ENCODE results near the gene NOXO1.

NOXO1 gene

DNA sequence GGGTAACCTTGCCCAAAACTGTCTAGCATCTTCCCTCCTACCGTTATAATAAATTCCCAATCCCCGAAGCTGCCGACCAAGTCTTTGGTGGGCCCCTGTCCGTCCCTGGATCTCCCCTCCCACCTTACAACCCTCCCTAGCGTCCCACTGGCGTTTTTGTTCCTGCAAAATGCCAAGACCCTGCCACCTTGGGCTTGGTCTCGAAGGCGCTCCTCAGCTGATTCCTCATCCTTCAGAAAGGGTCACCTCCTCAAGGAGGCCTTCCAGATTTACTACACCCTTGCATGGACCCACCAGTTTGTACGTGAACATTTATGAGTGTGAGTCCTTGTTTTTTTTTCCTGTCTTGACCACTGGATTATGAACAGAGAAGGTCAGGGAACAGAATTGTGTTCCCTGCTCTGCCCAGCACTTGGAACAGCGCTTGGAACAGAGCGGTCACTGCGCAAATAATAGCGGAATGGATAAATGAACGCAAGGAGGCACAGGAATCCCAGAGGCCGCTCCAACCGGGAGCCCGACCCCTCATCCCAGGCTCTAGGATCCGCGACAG, 1.8 kb upstream of the NOXO1 start:
- H3K4me3 ChIP-seq (ENCODE audit: low read depth, low read length), result peak overlapping the region; percentile 66
- DNase-seq (ENCODE audit: low read depth), result no peak
- TF ChIP-seq CTCF (IDR thresholded peaks at IDR 0.05; ENCODE audit: low read depth, low read length, missing control alignments), result no peak

DNA sequence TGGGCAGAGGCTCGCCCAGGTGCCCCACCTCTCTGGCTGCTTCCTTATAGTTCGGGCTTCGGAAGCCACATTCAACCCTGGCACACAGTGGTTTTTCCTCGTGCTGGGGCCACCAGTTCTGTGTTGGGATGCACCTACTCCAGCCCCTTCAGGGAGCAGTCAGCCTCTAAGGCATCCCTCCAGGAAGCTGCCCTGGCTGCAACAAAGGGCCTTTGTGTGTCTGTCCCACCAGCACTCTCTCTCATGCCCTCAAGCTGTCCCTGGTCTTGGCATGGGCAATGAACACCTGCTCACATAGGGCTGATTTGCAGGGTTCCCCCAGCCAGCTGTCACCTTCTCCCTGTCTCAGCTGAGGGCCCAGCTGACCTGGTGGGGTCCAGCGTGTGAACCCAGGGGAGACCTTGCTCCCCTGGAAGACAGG, 754 bp upstream of the NOXO1 start:
- DNase-seq (ENCODE audit: low read depth), result no peak
- no peak overlapping the region for H3K4me3 ChIP-seq (ENCODE audit: low read depth, low read length)
- TF ChIP-seq CTCF (IDR thresholded peaks at IDR 0.05; ENCODE audit: low read depth, low read length, missing control alignments), result no peak

DNA sequence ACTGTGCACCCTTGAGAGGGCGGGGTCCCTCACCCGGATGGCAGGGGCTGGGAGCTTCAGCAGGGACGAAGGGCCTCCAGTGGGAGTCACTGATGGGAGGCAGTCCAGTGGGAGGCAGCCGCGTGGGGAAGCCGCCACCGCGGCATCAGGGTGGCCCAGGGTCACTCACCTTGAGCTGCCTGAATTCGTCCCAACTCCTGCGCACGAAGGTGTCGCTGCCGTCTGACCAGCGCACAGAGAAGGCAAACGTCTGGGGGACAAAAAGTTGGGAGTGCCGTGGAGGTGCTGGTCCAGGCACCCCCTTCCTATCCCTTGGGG, 540 bp downstream of the NOXO1 start:
- H3K4me3 ChIP-seq (ENCODE audit: low read depth, low read length), result no peak overlapping the region
- TF ChIP-seq CTCF (IDR thresholded peaks at IDR 0.05; ENCODE audit: low read depth, low read length, missing control alignments), result no peak
- DNase-seq (ENCODE audit: low read depth), result no peak

DNA sequence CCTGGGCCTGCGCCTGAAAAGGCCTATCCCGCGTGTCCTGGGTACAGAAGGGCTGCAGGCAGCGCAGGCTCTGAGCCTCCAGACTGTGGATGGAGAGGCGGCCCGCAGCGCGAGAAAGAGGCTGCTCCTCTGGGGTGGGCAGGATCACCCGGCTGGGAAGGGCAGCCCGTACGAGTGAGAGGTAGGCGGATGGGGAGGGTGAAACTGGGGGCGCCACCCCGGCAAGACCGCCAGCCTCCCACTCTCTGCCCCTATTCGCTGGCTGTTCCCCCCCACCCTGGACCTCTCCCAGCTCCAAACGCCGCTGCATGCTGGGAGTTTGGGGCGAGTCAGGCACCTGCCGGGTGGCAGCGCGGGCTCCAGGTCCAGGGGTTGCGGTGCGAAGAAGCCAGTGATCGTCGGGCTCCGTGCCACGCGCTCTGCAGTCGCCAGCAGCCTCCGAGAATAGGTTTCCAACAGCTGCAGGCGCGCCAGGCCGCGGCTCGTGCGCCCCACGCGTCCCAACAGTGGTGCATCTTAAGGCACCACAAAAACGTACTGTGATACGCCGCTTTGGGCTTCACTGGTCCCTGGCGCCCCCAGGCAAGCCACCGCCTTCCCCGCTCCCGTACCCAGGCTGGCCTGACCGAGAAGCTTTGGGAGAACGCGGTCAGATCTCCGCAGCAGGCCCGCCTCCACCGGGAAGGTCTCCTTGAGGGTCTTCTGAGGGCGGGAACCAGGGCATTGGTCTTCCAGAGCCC, 1.1 kb downstream of the NOXO1 start:
- H3K4me3 ChIP-seq (ENCODE audit: low read depth, low read length), result no peak overlapping the region
- no peak for TF ChIP-seq CTCF (IDR thresholded peaks at IDR 0.05; ENCODE audit: low read depth, low read length, missing control alignments)
- DNase-seq (ENCODE audit: low read depth), result no peak

DNA sequence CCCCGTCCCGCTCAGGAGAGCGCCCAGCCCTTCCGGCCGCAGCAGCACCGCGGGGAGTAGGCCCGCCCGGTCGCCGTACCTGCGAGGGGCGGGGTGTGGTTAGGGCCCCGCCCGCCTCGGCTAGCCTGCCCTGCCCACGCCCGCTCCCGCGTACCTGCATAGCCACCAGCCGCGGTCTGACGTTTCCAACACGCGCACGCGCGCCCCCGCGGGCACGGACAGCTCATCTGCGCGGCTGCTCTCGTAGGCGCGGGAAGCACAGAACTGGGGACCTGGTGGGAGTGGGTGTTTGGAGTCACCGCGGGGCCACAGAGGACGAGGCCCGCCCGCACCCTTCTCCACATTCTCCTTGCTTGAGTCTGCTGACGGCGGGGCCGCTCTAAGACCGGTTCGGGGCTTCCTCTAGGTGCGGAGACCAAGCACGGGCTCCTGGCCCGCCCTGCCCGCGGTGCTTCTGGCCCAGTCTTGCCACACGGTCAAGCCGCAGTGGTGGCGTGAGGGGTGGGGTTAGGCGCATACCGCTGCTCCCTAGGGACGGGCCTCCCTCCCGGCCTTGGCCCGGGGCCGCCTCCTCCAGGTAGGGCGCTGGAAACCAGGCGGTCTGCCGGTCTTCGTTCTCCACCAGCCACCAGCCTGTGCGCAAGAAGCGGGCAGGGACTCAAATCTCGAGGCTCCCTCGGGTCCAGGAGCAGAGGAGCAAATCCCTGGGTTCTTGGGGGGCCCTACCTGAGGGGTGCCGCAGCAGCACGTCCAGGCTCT, 1.8 kb downstream of the NOXO1 start:
- DNase-seq (ENCODE audit: low read depth), result no peak
- no peak for TF ChIP-seq CTCF (IDR thresholded peaks at IDR 0.05; ENCODE audit: low read depth, low read length, missing control alignments)
- H3K4me3 ChIP-seq (ENCODE audit: low read depth, low read length), result no peak overlapping the region

DNA sequence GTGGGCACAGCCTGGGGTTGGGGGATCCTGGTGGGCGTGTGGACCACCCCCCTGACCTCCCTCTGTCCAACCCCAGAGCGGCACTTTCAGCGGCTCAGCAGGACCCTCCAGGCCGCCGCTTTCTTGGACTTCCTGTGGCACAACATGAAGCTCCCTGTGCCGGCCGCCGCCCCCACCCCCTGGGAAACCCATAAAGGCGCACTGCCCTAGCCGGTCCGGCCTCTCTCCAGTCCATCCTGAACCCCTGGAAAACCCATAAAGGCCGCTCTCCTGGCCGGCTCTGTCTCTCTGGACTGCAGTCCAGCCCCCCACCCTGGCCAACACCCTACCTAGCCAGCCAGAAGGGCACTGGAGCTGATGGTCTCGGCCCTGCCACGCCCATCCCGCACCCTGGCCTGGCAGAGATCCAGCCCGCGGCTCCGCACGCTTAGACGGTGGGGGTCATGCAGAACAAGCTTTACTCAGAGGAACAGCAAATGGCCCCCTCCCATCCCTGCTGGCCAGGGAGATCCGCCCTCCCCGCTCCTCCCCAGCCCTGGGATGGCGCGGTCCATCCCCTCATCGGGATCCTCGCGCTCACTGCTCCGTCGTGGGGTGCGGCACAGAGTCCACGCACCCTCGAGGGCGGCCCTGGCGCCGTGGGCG, 2.7 kb downstream of the NOXO1 start:
- no peak overlapping the region for H3K4me3 ChIP-seq (ENCODE audit: low read depth, low read length)
- no peak for TF ChIP-seq CTCF (IDR thresholded peaks at IDR 0.05; ENCODE audit: low read depth, low read length, missing control alignments)
- no peak for DNase-seq (ENCODE audit: low read depth)

Measured in GM12864 (cell line).